ENCODE results near the gene ZNF276. TPM values are rescaled to one million over a fixed set of nuclear protein-coding genes. Genes with fewer than 3 reads are reported as not detected.

ZNF276 gene
- polyA plus RNA-seq, 3 donors: 2.2 to 54.5 (median 3.2) TPM

DNA sequence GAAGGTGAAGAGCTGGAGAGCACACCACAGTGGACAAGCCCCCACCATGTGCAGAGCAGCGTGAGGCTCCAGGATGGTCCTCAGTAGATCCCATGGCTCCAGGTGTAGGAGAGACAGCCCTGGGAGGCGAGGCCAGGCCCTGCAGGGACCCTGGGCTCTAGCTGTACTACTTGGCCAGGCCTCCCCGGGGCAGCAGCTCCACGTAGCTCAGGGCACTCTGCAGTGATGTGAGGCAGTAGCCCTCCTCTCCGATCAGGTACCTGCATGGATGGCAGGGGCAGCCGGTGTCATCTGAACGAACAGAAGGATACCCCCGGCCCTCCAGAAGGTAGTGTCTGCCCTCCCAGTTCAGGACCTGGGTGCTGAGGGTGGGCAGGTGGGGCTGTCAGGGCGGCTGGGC lies 13.6 kb upstream of the ZNF276 start:
- H3K27me3 Mint-ChIP-seq (ENCODE audit: low read depth in 3 of 3): peaks cover 19 to 23% (median 21%) of the 10 kb centered on the region in 3 donors
- Histone ChIP-seq H4K20me1 (ENCODE audit: insufficient read depth, low read length) (no peaks in the 10 kb centered on the region), H3K79me2 (ENCODE audit: insufficient read depth, low read length) (no peaks in the 10 kb centered on the region), H3K9me3 (replicated peaks in 1 of 2; ENCODE audit: control insufficient read depth in 1 of 2, insufficient read depth in 1 of 2, low read length in 2 of 2) (no peaks in the 10 kb centered on the region), H3K4me2 (replicated peaks; ENCODE audit: extremely low read depth, low read length, poor library complexity, severe bottlenecking) (no peak overlapping the region), H3K36me3 (replicated peaks in 1 of 2; ENCODE audit: control insufficient read depth in 1 of 2, insufficient read depth in 2 of 2, low read length in 2 of 2) (peaks cover 9 to 18% of the 10 kb centered on the region in 2 donors), H3K4me3 (replicated peaks in 1 of 3; ENCODE audit: low read depth in 2 of 3, low read length in 3 of 3) (no peak overlapping the region), H3K27me3 (ENCODE audit: control insufficient read depth in 2 of 2, insufficient read depth in 2 of 2, low read length in 2 of 2) (peaks cover 0 to 9% of the 10 kb centered on the region in 2 donors), H3K9ac (ENCODE audit: insufficient read depth, low read length, poor library complexity, severe bottlenecking) (no peak overlapping the region), H2AFZ (ENCODE audit: insufficient read depth, low read depth, low read length, poor library complexity, severe bottlenecking) (no peak overlapping the region), H3K4me1 (ENCODE audit: control insufficient read depth in 1 of 2, insufficient read depth in 2 of 2, low read length in 2 of 2) (peaks cover 16 to 18% of the 10 kb centered on the region in 2 donors), H3K27ac (ENCODE audit: low read depth in 1 of 2, low read length in 2 of 2) (no peak overlapping the region)
- TF ChIP-seq, protein P1, sequence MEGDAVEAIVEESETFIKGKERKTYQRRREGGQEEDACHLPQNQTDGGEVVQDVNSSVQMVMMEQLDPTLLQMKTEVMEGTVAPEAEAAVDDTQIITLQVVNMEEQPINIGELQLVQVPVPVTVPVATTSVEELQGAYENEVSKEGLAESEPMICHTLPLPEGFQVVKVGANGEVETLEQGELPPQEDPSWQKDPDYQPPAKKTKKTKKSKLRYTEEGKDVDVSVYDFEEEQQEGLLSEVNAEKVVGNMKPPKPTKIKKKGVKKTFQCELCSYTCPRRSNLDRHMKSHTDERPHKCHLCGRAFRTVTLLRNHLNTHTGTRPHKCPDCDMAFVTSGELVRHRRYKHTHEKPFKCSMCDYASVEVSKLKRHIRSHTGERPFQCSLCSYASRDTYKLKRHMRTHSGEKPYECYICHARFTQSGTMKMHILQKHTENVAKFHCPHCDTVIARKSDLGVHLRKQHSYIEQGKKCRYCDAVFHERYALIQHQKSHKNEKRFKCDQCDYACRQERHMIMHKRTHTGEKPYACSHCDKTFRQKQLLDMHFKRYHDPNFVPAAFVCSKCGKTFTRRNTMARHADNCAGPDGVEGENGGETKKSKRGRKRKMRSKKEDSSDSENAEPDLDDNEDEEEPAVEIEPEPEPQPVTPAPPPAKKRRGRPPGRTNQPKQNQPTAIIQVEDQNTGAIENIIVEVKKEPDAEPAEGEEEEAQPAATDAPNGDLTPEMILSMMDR (IDR thresholded peaks at IDR 0.05): no peak
- DNase-seq: no peak
- peaks cover 11% of the 10 kb centered on the region for H3K4me1 Mint-ChIP-seq
- no peaks in the 10 kb centered on the region for H3K9me3 Mint-ChIP-seq
- peaks cover 7 to 23% of the 10 kb centered on the region in 2 donors for H3K36me3 Mint-ChIP-seq
- 96% methylated on average over 8 of the region's 9 CpGs for WGBS (ENCODE audit: insufficient coverage)
- H3K4me3 Mint-ChIP-seq: no peak overlapping the region
- H3K27ac Mint-ChIP-seq: no peak overlapping the region
- intact Hi-C loops (cut with micrococcal nuclease): loop anchor here in 1 of 2 donors (2.0 kb wide), 1 partner anchor 85 kb away; no protein-coding TSS in a partner anchor

DNA sequence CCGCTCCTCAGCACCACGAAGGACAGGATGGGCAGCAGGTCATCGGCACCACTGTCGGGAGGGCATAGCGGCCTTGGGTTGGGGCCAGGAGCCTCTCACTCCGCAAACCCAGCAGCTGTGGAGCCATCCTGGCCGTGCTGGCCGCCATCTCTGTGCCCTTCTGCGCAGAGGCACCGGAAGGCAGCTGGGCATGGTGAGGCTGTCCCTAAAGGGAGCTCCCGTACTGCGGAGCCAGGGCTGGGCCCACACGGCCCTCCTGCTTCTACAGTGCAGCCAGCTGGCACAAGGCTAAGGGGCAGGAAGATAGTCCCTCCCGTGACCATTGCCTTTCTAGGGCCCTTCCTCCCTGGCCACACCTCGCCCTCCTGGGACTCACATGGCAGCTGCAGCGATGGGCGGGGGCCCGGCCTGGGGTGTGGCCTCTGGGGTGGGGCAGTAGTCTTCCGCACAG lies 12.8 kb upstream of the ZNF276 start:
- Histone ChIP-seq H2AFZ (ENCODE audit: insufficient read depth, low read depth, low read length, poor library complexity, severe bottlenecking) (no peak overlapping the region), H3K4me3 (replicated peaks in 1 of 3; ENCODE audit: low read depth in 2 of 3, low read length in 3 of 3) (no peak overlapping the region), H4K20me1 (ENCODE audit: insufficient read depth, low read length) (no peaks in the 10 kb centered on the region), H3K4me2 (replicated peaks; ENCODE audit: extremely low read depth, low read length, poor library complexity, severe bottlenecking) (no peak overlapping the region), H3K79me2 (ENCODE audit: insufficient read depth, low read length) (no peaks in the 10 kb centered on the region), H3K4me1 (ENCODE audit: control insufficient read depth in 1 of 2, insufficient read depth in 2 of 2, low read length in 2 of 2) (peaks cover 17 to 20% of the 10 kb centered on the region in 2 donors), H3K36me3 (replicated peaks in 1 of 2; ENCODE audit: control insufficient read depth in 1 of 2, insufficient read depth in 2 of 2, low read length in 2 of 2) (peaks cover 9 to 18% of the 10 kb centered on the region in 2 donors), H3K27me3 (ENCODE audit: control insufficient read depth in 2 of 2, insufficient read depth in 2 of 2, low read length in 2 of 2) (peaks cover 0 to 12% of the 10 kb centered on the region in 2 donors), H3K9me3 (replicated peaks in 1 of 2; ENCODE audit: control insufficient read depth in 1 of 2, insufficient read depth in 1 of 2, low read length in 2 of 2) (no peaks in the 10 kb centered on the region), H3K27ac (ENCODE audit: low read depth in 1 of 2, low read length in 2 of 2) (no peak overlapping the region), H3K9ac (ENCODE audit: insufficient read depth, low read length, poor library complexity, severe bottlenecking) (no peak overlapping the region)
- H3K27me3 Mint-ChIP-seq (ENCODE audit: low read depth in 3 of 3): peaks cover 15 to 28% (median 26%) of the 10 kb centered on the region in 3 donors
- peaks cover 0 to 2% (median 0%) of the 10 kb centered on the region in 7 donors for H3K9me3 Mint-ChIP-seq
- H3K4me3 Mint-ChIP-seq: no peak overlapping the region
- peaks cover 13% of the 10 kb centered on the region for H3K4me1 Mint-ChIP-seq
- 96% methylated on average over 15 of the region's 19 CpGs for WGBS (ENCODE audit: insufficient coverage)
- H3K27ac Mint-ChIP-seq: no peak overlapping the region
- peaks cover 7 to 23% of the 10 kb centered on the region in 2 donors for H3K36me3 Mint-ChIP-seq
- no peak for DNase-seq
- intact Hi-C loops (cut with micrococcal nuclease): no loop called here
- TF ChIP-seq, protein P1 (IDR thresholded peaks at IDR 0.05): no peak

Data from CD14-positive monocyte (primary cell).